Left kidney (tissue), 8 donors: ENCODE measurements around the gene SYNGAP1. TPM values are rescaled to one million over a fixed set of nuclear protein-coding genes. Genes with fewer than 3 reads are reported as not detected.
"Not testable (repeated sequence)": the region's sequence is repeated elsewhere in the genome, so short reads cannot be mapped to it uniquely, and the experiment has no call there.

Experiments used
- DNase-seq: peaks from one replicate; pipeline ENCODE4 v3.0.0-alpha.2; 2013
- long read RNA-seq, 8 donors: transcript quantifications; one replicate each; lab custom pipeline, GENCODE V29; 2026
- polyA plus RNA-seq: library from polyadenylated mRNA; unstranded; fragments of 120-200 nt; gene quantifications from one replicate; pipeline ENCODE4 v1.2.1, GENCODE V29; 2013; ENCODE audit not compliant: insufficient read length

The SYNGAP1 gene
- 40.9 TPM for polyA plus RNA-seq
- long read RNA-seq, donor 1, partial matches to known transcripts, result 5 of 5 reads
- long read RNA-seq, donor 1, other reads (novel, unspliced or antisense), result 0 of 5 reads
- long read RNA-seq, donor 2, partial matches to known transcripts, result 8 of 9 reads
- long read RNA-seq, donor 2, other reads (novel, unspliced or antisense), result 0 of 9 reads
- long read RNA-seq, donor 3, partial matches to known transcripts, result 0 of 1 reads
- long read RNA-seq, donor 3, other reads (novel, unspliced or antisense), result 0 of 1 reads
- long read RNA-seq, donor 4, result 0 reads
- long read RNA-seq, donor 5, result 0 reads
- long read RNA-seq, donor 6, result 0 reads
- long read RNA-seq, donor 7, partial matches to known transcripts, result 0 of 2 reads
- long read RNA-seq, donor 7, other reads (novel, unspliced or antisense), result 0 of 2 reads
- long read RNA-seq, donor 8, result 0 reads

DNA sequence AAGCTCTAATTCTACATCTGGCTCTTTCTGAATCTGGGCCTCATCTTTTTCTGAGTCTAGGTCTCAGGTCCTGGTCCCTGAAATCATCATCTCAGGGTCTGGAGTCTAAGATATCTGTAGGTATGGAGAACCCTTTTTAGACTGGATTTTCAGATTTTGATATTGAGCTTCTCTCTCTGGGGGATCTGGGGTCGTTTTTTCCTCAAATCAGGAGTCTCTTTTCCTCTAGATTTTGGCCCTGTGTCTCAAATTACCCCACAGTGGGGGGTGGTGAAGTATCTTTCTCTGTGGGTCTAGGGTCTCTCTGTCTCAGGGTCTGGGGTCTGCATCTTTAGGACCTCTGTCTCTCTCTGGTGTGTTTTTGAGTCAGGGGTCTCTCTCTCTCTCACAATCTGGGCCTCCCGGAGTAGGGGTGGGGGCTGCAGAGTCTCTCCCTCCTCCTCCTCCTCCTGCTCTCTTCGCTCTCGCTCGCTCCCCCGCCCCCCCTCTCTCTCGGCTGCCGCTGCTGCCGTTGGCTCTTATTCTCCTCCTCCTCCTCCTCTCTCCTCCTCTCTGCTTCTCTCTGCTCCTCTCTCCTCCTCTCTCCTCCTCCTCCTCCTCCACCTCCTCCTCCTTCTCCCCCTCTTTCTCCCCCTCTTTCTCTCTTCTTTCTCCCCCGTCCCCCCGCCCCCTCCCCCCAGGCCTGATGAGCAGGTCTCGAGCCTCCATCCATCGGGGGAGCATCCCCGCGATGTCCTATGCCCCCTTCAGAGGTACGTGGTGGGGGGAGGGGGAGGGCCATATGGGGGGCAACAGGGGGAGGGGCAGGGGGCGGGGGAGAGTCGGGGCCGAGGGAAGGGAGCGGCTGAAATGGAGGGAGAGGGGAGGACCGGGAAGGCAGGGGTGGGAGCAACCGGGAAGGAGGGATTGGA lies at the start of gene SYNGAP1:
Gene SYNGAP1, plus strand, starts transcription at position 486 of the 911 bp plus-strand sequence. Its CDS starts 200 bp downstream, at position 686.
- DNase-seq, result no peak

DNA sequence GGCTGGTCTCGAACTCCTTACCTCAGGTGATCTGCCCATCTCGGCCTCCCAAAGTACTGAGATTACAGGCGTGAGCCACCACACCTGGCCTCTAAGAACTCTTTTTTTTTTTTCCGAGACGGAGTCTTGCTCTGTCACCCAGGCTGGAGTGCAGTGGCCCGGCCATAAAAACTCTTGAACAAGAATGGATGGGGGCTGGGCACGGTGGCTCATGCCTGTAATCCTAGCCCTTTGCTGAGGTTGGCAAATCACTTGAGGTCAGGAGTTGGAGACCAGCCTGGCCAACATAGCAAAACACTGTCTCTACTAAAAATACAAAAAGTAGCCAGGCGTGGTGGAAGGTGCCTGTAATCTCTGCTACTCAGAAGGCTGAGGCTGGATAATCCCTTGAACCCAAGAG lies 48.0 kb upstream of the SYNGAP1 start:
- not testable (repeated sequence) for DNase-seq

- peak; percentile 46 for DNase-seq
Measured at GRCh38 chr6:33372526-33373123, 47.2 kb upstream of the SYNGAP1 start.

- DNase-seq, result no peak
Measured at GRCh38 chr6:33373960-33374910, 45.6 kb upstream of the SYNGAP1 start.

DNA sequence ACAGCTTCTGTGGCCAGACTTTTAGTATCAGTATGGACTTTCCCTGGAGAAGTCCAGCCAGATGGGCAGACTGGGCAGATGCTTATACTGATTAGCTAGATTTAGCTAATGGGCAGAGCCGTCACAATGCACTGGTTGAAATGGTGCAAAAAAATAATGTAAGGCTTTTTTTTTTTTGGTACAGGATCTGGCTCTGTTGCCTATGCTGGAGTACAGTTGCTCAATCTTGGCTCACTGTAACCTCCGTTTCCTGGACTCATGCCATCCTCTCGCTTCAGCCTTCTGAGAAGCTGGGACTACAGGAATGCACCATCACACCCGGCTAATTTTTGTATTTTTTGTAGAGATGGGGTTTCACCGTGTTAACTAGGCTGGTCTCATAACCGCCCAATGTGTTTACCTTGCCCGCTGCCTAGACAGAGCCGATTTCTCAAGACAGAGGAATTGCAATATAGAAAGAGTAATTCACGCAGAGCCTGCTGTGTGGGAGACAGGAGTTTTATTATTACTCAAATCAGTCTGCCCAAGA lies 44.7 kb upstream of the SYNGAP1 start:
- peak; percentile 51 for DNase-seq

- DNase-seq, result no peak
Measured at GRCh38 chr6:33377171-33377570, 42.7 kb upstream of the SYNGAP1 start.

DNA sequence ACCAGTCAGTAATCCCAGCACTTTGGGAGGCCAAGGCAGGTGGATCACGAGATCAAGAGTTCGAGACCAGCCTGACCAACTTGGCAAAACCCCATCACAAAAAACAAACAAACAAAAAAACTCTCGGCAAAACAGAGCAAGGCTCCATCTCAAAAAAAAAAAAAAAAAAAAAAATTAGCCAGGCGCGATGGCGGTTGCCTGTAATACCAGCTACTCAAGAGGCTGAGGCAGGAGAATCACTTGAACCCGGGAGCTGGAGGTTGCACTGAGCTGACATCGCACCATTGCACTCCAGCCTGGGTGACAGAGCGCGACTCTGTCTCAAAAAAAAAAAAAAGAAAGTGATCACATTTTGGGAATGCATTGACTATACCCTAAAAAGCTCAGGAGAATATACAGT lies 40.7 kb upstream of the SYNGAP1 start:
- not testable (repeated sequence) for DNase-seq

- no peak for DNase-seq
Measured at GRCh38 chr6:33380272-33380981, 39.4 kb upstream of the SYNGAP1 start.

DNA sequence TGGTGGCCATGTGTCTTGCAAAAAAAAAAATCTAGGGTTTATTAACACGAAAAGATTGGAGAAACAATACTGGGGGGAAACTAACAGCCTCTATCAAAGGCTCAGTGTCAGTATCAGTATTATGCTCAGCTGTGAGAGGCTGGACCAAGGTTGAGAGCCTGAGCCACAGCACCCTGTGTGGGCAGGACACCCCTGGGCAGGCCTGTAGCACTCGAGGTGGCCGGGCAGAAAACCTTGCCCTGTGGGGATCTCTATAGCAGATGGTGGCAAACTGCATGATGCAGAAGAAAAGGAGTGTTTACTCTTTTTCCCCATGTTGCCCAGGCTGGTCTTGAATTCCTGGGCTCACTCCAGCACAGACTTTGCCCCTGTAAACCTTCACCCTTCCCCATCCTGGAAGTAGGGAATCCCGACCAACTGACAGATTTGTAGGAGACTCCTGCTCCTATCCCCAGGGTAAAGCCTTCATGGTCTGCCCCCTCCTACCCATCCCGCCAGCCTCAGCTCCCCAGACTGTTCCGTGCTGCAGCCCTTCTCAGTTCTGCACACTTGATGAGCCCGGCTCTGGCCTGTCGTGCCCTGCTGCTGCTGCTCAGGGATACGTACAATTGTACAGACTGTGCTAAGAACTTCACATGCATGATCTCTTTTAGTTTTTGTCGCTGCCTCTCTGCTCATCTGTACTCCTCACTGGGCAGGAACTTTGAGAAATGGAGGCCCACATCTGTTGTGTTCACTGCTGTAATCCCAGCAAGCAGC lies 36.3 kb upstream of the SYNGAP1 start:
- DNase-seq, result no peak

GRCh38 chr6:33384581-33385020 lies 35.3 kb upstream of the SYNGAP1 start:
- no peak for DNase-seq

DNA sequence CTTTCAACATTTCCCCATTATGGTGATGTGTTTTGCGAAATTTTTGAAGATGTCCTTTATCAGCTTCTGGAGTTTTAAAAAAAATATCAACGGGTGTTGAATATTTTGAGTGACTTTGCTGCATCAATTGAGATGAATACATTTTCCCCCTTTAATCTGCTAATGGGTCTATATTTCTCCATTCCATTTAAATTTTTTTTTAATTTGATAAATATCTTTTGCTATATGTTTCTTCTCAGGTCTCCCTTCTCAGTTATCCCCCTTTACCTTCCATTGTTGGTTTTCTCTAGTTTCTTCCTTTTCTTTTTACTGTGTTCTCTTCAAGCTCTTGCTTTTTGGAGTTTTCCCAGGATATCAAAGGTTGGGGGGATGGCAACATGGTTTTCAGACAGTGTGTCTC lies 29.7 kb upstream of the SYNGAP1 start:
- no peak for DNase-seq

DNA sequence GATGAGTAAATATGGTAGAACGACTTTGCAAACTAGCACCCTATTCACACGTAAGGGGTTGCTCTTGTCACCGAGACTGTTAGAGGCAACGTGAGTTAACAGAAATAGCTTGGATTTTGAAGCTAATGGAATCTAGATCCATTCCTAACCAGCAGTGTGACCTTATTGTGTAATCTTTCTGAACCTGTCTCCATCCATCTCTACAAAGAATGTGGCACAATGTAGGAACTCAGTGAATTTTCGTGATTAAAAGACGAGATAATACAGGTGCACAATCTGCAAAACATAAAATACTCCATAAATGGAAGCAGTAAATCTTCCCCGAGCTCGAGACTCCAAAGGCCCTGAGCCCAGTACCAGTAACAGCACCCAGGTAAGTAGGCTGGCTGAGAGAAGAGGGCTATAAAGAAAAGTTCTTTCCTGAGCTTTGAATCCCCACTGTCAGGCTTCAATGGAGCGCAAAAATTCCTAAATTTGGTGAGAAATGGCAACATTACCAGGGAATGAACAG lies 29.0 kb upstream of the SYNGAP1 start:
- DNase-seq, result no peak

GRCh38 chr6:33391278-33391921 lies 28.5 kb upstream of the SYNGAP1 start, which contains the start of gene KIFC1:
TSS of gene KIFC1 (plus strand) at chr6:33391823. CDS start at chr6:33391986, 163 bp downstream.
- peak; percentile 99 for DNase-seq

DNA sequence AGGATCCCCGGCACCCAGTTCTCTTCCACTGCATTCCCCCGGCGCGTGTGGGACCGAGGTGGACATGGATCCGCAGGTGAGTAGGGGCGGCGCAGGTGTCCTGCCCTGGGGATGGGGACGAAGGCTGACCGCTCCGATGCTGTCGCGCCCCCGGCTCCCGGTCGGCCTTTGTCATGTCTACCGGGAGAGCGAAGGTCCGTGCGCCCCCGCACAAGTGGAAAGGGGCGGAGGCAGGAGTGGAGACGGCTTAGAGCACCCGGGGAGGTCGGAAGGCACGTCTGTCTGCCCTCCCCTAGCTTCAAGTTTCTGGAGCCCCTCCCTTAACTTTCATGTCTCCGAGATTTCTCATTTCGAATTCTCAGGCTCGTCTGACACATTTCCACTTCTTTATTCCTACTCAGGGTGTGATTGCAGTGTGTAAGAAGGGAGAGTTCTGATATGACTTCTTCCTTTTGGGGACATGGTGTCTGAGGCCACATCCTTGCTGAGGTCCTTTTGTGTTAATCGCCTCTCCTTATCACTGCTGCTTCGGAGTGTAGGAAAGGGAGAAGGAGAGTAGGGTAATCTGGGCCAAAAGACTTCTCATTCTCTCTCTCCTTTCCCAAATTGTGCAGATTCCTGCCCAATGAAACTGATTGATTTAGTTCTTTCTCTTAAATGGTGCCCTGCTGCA lies 27.8 kb upstream of the SYNGAP1 start:
- no peak for DNase-seq

GRCh38 chr6:33392595-33392948 lies 27.3 kb upstream of the SYNGAP1 start:
- DNase-seq, result no peak

DNA sequence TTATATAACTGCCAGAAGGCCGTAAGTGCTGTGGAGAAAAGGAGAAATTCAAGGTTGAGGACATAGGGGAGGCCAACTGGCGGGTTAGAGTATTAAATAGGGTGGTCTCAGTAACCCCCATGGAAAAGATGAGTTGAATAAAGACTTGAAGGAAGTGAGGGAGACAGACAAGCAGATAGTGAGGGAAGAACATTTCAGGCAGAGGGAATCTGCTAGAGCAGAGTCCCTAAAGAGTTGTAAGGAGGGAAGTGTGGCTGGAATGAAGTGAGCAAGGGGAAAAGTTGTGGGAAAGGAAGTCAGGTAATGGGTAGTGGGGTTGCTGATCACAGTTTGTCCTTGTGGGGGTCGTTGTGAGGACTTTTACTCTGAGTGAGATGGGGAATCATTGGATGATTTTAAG lies 26.9 kb upstream of the SYNGAP1 start:
- DNase-seq, result no peak

- DNase-seq, result no peak
Measured at GRCh38 chr6:33397541-33397940, 22.3 kb upstream of the SYNGAP1 start.

DNA sequence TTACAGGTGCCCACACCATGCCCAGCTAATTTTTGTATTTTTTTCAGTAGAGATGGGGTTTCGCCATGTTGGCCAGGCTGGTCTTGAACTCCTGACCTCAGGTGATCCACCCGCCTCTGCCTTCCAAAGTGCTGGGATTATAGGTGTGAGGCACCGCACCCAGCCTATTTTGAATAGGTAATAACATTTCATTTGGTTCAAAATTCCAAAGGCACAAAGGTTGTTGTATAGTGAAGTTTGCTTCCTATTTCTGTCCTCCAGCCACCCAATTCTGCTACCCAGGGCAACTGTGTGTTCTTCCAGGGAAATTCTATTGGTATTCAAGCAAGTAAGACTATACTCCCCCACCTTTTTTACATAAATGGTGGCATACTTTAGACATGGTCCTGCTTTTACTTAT lies 21.3 kb upstream of the SYNGAP1 start:
- DNase-seq, result not testable (repeated sequence)
